NB4 (cell line): ENCODE data around the gene AUTS2.

Source experiments
- DNase-seq: peaks from one replicate; pipeline ENCODE4 v3.0.0; 2010; ENCODE audit warnings: low read depth
- H3K4me3 ChIP-seq: one replicate; pipeline ENCODE4 v1.5.1; 2011; ENCODE audit warnings: mild to moderate bottlenecking, low read depth, low read length, moderate library complexity
- CTCF ChIP-seq: IDR thresholded peaks from one replicate; pipeline ENCODE4 v1.5.1; 2012; ENCODE audit warnings: low read depth, low read length
- MYC ChIP-seq: IDR thresholded peaks from 2 replicates; pipeline ENCODE4 v1.6.1; 2011; ENCODE audit warnings: low read depth, low read length
- POLR2A ChIP-seq: IDR thresholded peaks from 2 replicates; pipeline ENCODE4 v1.6.1; 2011; ENCODE audit warnings: mild to moderate bottlenecking; ENCODE audit not compliant: insufficient read length; ENCODE audit errors: extremely low read depth
- TF ChIP-seq, protein P1 (sequence below): IDR thresholded peaks from 2 replicates; pipeline ENCODE4 v1.6.1; 2011; ENCODE audit warnings: low read depth, low read length

Gene AUTS2

GRCh38 chr7:70545214-70545613, 946.9 kb downstream of the AUTS2 start:
- DNase-seq: no peak

GRCh38 chr7:70552141-70552540, 953.9 kb downstream of the AUTS2 start:
- DNase-seq: no peak
- TF ChIP-seq CTCF: no peak
- TF ChIP-seq MYC: no peak
- TF ChIP-seq, protein P1, sequence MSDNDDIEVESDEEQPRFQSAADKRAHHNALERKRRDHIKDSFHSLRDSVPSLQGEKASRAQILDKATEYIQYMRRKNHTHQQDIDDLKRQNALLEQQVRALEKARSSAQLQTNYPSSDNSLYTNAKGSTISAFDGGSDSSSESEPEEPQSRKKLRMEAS: no peak
- TF ChIP-seq POLR2A: no peak

More at GRCh38 chr7:70545214-70545613, 946.9 kb downstream of the AUTS2 start:
- no peak overlapping the region for H3K4me3 ChIP-seq
- TF ChIP-seq, protein P1: no peak
- TF ChIP-seq MYC (no peak), POLR2A (no peak), CTCF (no peak)

DNA sequence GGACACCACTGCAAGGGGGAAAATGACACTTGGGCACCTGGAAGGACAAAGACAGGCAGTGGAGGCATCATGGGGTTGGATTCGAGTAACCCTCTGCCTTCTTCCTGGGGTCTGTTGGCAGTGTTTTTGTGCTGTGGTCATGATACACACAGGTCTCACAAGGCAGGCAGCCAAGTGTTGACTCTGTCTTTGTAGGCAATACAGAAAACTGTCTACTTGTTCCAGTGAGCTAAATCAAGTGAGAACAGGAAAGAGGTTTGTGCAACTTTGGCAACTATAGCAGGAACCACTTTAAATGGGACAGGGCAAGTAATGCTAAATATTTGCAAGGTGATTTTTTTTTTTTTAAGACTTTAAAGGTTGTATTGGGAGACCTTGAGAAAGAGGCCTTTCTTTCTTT, 955.1 kb downstream of the AUTS2 start:
- H3K4me3 ChIP-seq: no peak overlapping the region
- DNase-seq: no peak
- no peak for TF ChIP-seq CTCF
- no peak for TF ChIP-seq MYC
- TF ChIP-seq, protein P1: no peak
- no peak for TF ChIP-seq POLR2A

More at GRCh38 chr7:70552141-70552540, 953.9 kb downstream of the AUTS2 start:
- H3K4me3 ChIP-seq: no peak overlapping the region

- no peak for DNase-seq
- no peak overlapping the region for H3K4me3 ChIP-seq
- TF ChIP-seq POLR2A (no peak), MYC (no peak), CTCF (no peak)
- TF ChIP-seq, protein P1: no peak
Observed at GRCh38 chr7:70554646-70555045, 956.4 kb downstream of the AUTS2 start.

GRCh38 chr7:70556761-70557160, 958.5 kb downstream of the AUTS2 start:
- no peak overlapping the region for H3K4me3 ChIP-seq
- DNase-seq: no peak
- TF ChIP-seq POLR2A: no peak
- TF ChIP-seq, protein P1: no peak
- no peak for TF ChIP-seq CTCF
- no peak for TF ChIP-seq MYC

- TF ChIP-seq MYC (no peak), POLR2A (no peak), CTCF (no peak)
- TF ChIP-seq, protein P1: no peak
- H3K4me3 ChIP-seq: no peak overlapping the region
- no peak for DNase-seq
Observed at GRCh38 chr7:70557338-70557737, 959.1 kb downstream of the AUTS2 start.
